Endothelial cell of umbilical vein (primary cell): ENCODE data around the gene MAP3K10. TPM values are rescaled to one million over a fixed set of nuclear protein-coding genes. Genes with fewer than 3 reads are reported as not detected.

ENCODE experiments used
- BruUV-seq: library from RNA; stranded (reverse); fragments of 400-500 nt; replicated peaks from 2 replicates; lab custom pipeline; 2021; lab: Mats Ljungman, UMichigan
- CTCF ChIA-PET: fragments of 300-600, 350-600 bp; sonication (Branson Sonifier 250); formaldehyde crosslinking; loops from one replicate; lab custom pipeline; 2021; ENCODE audit warnings: antibody characterized with exemption, inconsistent platforms; lab: Charles Lee
- POLR2A ChIA-PET: fragments of 300-600, 350-600 bp; sonication (Branson Sonifier 250); formaldehyde crosslinking; loops from one replicate; lab custom pipeline; 2021; ENCODE audit warnings: antibody characterized with exemption, inconsistent platforms; lab: Charles Lee
- DNase-seq: peaks from one replicate; pipeline ENCODE4 v3.0.0-alpha.2; 2011; ENCODE audit warnings: low read depth, low spot score
- FAIRE-seq: peaks from 2 replicates; lab custom pipeline; 2011; peaks lifted over from hg19 to GRCh38; lab: Jason Lieb, UNC
- H2AFZ ChIP-seq: 2 replicates; pipeline ENCODE4 v1.6.0; 2012; ENCODE audit warnings: low read depth, low read length, control low read depth, inconsistent platforms
- H3K27ac ChIP-seq: 2 replicates; pipeline ENCODE4 v1.5.1; 2011; ENCODE audit warnings: low read depth, mild to moderate bottlenecking, control low read depth, low read length, moderate library complexity; ENCODE audit not compliant: insufficient read depth
- H3K27me3 ChIP-seq, 2 experiments: 2 replicates each; pipeline versions ENCODE4 v1.6.0 to v1.6.1; 2011; ENCODE audit warnings: low read length in 2 of 2, mixed read lengths in 1 of 2; ENCODE audit not compliant: control insufficient read depth in 2 of 2, insufficient read depth in 2 of 2
- H3K36me3 ChIP-seq, 2 experiments: 2 replicates in 1 of 2; 3 replicates in 1 of 2; pipeline ENCODE4 v1.5.1; 2011; ENCODE audit warnings: low read length in 2 of 2, mild to moderate bottlenecking in 1 of 2, moderate library complexity in 1 of 2; ENCODE audit not compliant: control insufficient read depth in 2 of 2, insufficient read depth in 2 of 2; ENCODE audit errors: extremely low read depth in 1 of 2
- H3K4me1 ChIP-seq: 3 replicates; pipeline ENCODE4 v1.5.1; 2011; ENCODE audit warnings: mild to moderate bottlenecking, low read length; ENCODE audit not compliant: control insufficient read depth, insufficient read depth; ENCODE audit errors: extremely low read depth
- H3K4me2 ChIP-seq: 2 replicates; pipeline ENCODE4 v1.6.1; 2011; ENCODE audit warnings: low read length, control low read depth, mixed read lengths; ENCODE audit not compliant: insufficient read depth
- H3K4me3 ChIP-seq, 3 experiments: fragments of 200-600 bp in 1 of 3; sonication (generic), shearing (Covaris generic) in 1 of 3; replicated peaks in 1 of 3; 2 replicates each; pipeline ENCODE4 v1.5.1; 2011 to 2016; ENCODE audit warnings: control low read depth in 3 of 3, low read length in 3 of 3, mild to moderate bottlenecking in 2 of 3, inconsistent platforms in 1 of 3, low read depth in 1 of 3, moderate library complexity in 1 of 3; ENCODE audit not compliant: insufficient read depth in 1 of 3
- H3K79me2 ChIP-seq: 2 replicates; pipeline ENCODE4 v1.6.0; 2012; ENCODE audit warnings: low read length, inconsistent platforms; ENCODE audit not compliant: control insufficient read depth, insufficient read depth
- H3K9ac ChIP-seq: replicated peaks from 2 replicates; pipeline ENCODE3; 2011; ENCODE audit warnings: low read length, control low read depth; ENCODE audit not compliant: insufficient read depth; ENCODE audit errors: extremely low read depth
- H3K9me1 ChIP-seq: replicated peaks from 3 replicates; pipeline ENCODE4 v1.6.0; 2011; ENCODE audit warnings: mild to moderate bottlenecking, low read length; ENCODE audit not compliant: control insufficient read depth, insufficient read depth; ENCODE audit errors: extremely low read depth
- H3K9me3 ChIP-seq: replicated peaks from 2 replicates; pipeline ENCODE4 v1.5.1; 2012; ENCODE audit warnings: low read length, inconsistent platforms; ENCODE audit not compliant: control insufficient read depth, insufficient read depth
- H4K20me1 ChIP-seq: replicated peaks from 2 replicates; pipeline ENCODE3; 2011; ENCODE audit warnings: mild to moderate bottlenecking, low read length; ENCODE audit not compliant: control insufficient read depth, insufficient read depth; ENCODE audit errors: extremely low read depth
- EZH2 ChIP-seq: IDR thresholded peaks from 2 replicates; pipeline ENCODE4 v1.6.1; 2012; ENCODE audit warnings: borderline replicate concordance, low read depth, mild to moderate bottlenecking, moderate library complexity, low read length, inconsistent platforms; ENCODE audit not compliant: severe bottlenecking
- FOS ChIP-seq: IDR thresholded peaks from 2 replicates; pipeline ENCODE4 v1.6.1; 2011; ENCODE audit warnings: mild to moderate bottlenecking, low read length, moderate library complexity, borderline replicate concordance; ENCODE audit not compliant: insufficient read depth
- GATA2 ChIP-seq: IDR thresholded peaks from 2 replicates; pipeline ENCODE4 v1.7.0; 2011; ENCODE audit warnings: low read depth, mild to moderate bottlenecking, moderate library complexity, mixed read lengths, low read length; ENCODE audit not compliant: insufficient read length, insufficient read depth
- JUN ChIP-seq: IDR thresholded peaks from 2 replicates; pipeline ENCODE4 v1.6.1; 2011; ENCODE audit warnings: borderline replicate concordance, low read depth; ENCODE audit not compliant: insufficient read length, insufficient read depth
- MYC ChIP-seq: IDR thresholded peaks from one replicate; pipeline ENCODE4 v1.6.1; 2011; ENCODE audit warnings: mild to moderate bottlenecking, low read depth, low read length
- POLR2A ChIP-seq: IDR thresholded peaks from 2 replicates; pipeline ENCODE4 v1.6.1; 2012; ENCODE audit warnings: low read depth, mild to moderate bottlenecking, control low read depth, low read length
- POLR2AphosphoS5 ChIP-seq: IDR thresholded peaks from 2 replicates; pipeline ENCODE4 v1.6.1; 2012; ENCODE audit warnings: low read depth, mild to moderate bottlenecking, control low read depth, low read length, moderate library complexity; ENCODE audit not compliant: insufficient read depth
- dilution Hi-C: fragments of 300-500 bp; cut with MboI; formaldehyde crosslinking; loops from one replicate; pipeline ENCODE4 v1.15.0; 2019; ENCODE audit warnings: low sequenced_read_pairs; ENCODE audit not compliant: extremely low pct_ligation_motif_present
- intact Hi-C: fragments of 100-400 bp; cut with micrococcal nuclease; formaldehyde crosslinking; loops from one replicate; pipeline ENCODE4 v1.10.0; 2022
- polyA plus RNA-seq, 4 experiments: library from polyadenylated mRNA; depleted of rRNA in 3 of 4; stranded (reverse) in 3 of 4; unstranded in 1 of 4; fragments of >200 nt; gene quantifications; 2 replicates each; pipeline versions ENCODE4 v1.2.1 to v1.2.3, GENCODE V29; 2011 to 2012; ENCODE audit warnings: missing spikeins in 1 of 4
- total RNA-seq: library from RNA; stranded (reverse); gene quantifications from 2 replicates; pipeline ENCODE4 v1.2.3, GENCODE V29; 2021
- TF ChIP-seq, protein P1 (sequence below): IDR thresholded peaks from 2 replicates; pipeline ENCODE4 v1.6.1; 2011; ENCODE audit not compliant: insufficient read depth, insufficient read length
- TF ChIP-seq, protein P2 (sequence below), 2 donors: IDR thresholded peaks; 1 replicate in 1 of 2; 2 replicates in 1 of 2; pipeline ENCODE4 v1.5.1; 2011; ENCODE audit warnings: low read length in 2 of 2, mild to moderate bottlenecking in 2 of 2, moderate library complexity in 2 of 2, control low read depth in 1 of 2, inconsistent platforms in 1 of 2, low read depth in 1 of 2; ENCODE audit not compliant: insufficient read depth in 1 of 2; ENCODE audit errors: extremely low read depth in 1 of 2

Gene MAP3K10
- total and polyA plus RNA-seq, 2 donors (not counting 3 experiments of a cell fraction or from before 2014, with no cell fraction given), result 6.3 to 19.4 TPM

DNA sequence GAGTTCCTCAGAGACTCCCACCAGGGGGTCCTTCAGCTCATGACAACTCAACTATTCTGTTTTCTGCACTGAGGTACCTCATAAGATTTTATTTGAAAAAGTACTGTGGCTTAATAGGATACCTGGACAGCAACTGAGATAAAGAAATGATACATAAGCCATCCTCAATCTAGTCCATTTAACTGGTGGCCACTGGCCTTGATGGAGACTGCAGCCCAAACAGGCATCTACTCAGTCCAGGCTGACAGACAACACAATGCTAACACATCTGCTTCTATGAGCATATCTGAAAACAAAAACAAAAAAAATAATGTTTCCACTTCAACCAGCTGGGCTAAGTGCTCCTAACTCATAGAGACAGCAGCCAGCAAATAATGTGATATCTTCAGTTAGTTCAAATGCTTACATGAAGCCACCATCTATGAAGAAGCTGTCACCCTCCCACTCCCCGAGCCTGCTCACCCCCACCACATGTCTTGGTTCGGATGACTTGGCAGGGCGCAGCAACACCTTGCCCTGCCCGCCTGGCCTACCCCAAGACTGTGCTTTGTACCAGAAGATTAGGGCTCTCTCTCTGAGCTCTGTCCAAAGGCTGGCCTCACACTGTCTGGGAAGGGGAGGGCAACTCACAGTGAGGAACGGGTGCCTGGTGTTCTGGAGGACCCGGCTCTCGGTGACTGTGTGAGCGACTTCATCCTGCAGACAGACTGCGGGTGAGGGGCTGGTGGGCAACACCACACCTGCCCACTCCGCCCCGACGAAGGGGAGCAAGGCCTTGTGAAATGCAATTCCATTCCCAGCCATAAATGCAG is 48.4 kb downstream of the MAP3K10 start:
- DNase-seq, result no peak
- intact Hi-C loops, result no loop called here
- peaks cover 4 to 39% of the 10 kb centered on the region in 2 experiments for H3K36me3 ChIP-seq
- H3K4me1 ChIP-seq, result peaks cover 20% of the 10 kb centered on the region
- FAIRE-seq, result no peak
- H3K4me3 ChIP-seq, result no peak overlapping the region
- H3K9ac ChIP-seq, result no peak overlapping the region
- H3K27me3 ChIP-seq, result no peaks in the 10 kb centered on the region
- POLR2A ChIA-PET, result no interaction called here
- CTCF ChIA-PET, result no interaction called here
- H3K4me2 ChIP-seq, result no peak overlapping the region
- no peaks in the 10 kb centered on the region for H3K9me3 ChIP-seq
- no peaks in the 10 kb centered on the region for H3K9me1 ChIP-seq
- TF ChIP-seq, protein P1, sequence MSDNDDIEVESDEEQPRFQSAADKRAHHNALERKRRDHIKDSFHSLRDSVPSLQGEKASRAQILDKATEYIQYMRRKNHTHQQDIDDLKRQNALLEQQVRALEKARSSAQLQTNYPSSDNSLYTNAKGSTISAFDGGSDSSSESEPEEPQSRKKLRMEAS, result no peak
- TF ChIP-seq JUN (no peak), FOS (no peak), GATA2 (no peak), EZH2 (no peak), POLR2AphosphoS5 (no peak), POLR2A (no peak), MYC (no peak)
- TF ChIP-seq, protein P2, sequence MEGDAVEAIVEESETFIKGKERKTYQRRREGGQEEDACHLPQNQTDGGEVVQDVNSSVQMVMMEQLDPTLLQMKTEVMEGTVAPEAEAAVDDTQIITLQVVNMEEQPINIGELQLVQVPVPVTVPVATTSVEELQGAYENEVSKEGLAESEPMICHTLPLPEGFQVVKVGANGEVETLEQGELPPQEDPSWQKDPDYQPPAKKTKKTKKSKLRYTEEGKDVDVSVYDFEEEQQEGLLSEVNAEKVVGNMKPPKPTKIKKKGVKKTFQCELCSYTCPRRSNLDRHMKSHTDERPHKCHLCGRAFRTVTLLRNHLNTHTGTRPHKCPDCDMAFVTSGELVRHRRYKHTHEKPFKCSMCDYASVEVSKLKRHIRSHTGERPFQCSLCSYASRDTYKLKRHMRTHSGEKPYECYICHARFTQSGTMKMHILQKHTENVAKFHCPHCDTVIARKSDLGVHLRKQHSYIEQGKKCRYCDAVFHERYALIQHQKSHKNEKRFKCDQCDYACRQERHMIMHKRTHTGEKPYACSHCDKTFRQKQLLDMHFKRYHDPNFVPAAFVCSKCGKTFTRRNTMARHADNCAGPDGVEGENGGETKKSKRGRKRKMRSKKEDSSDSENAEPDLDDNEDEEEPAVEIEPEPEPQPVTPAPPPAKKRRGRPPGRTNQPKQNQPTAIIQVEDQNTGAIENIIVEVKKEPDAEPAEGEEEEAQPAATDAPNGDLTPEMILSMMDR (IDR thresholded peaks at IDR 0.05; ENCODE audit: extremely low read depth in 1 of 2, insufficient read depth in 1 of 2, low read depth in 1 of 2, low read length in 2 of 2), result no peak
- H3K79me2 ChIP-seq, result no peaks in the 10 kb centered on the region
- no TSS peak for BruUV-seq
- dilution Hi-C loops, result no loop called here
- no peak overlapping the region for H3K27ac ChIP-seq
- H4K20me1 ChIP-seq, result no peaks in the 10 kb centered on the region
- no peak overlapping the region for H2AFZ ChIP-seq
